Brain microvascular endothelial cell (primary cell): ENCODE results near the gene C4orf36.

ENCODE experiments used
- DNase-seq: peaks from one replicate; pipeline ENCODE4 v3.0.0-alpha.2; 2020
- H3K27ac ChIP-seq: fragments of 250-450 bp; sonication (Bioruptor Pico); 2 replicates; pipeline ENCODE4 v1.5.1; 2020; ENCODE audit warnings: mild to moderate bottlenecking, moderate library complexity
- H3K27me3 ChIP-seq: fragments of 250-450 bp; sonication (Bioruptor Pico); replicated peaks from 2 replicates; pipeline ENCODE4 v1.5.1; 2020; ENCODE audit warnings: mild to moderate bottlenecking
- H3K36me3 ChIP-seq: fragments of 250-450 bp; sonication (Bioruptor Pico); replicated peaks from 2 replicates; pipeline ENCODE4 v1.5.1; 2020; ENCODE audit warnings: mild to moderate bottlenecking
- H3K4me3 ChIP-seq: 2 replicates; pipeline ENCODE4 v1.5.1; 2011; ENCODE audit warnings: low read depth, mild to moderate bottlenecking, control low read depth, low read length, moderate library complexity
- CTCF ChIP-seq: IDR thresholded peaks from 2 replicates; pipeline ENCODE4 v1.5.1; 2011; ENCODE audit warnings: low read depth, mild to moderate bottlenecking, moderate library complexity, low read length, control low read depth, inconsistent platforms; ENCODE audit errors: missing control alignments
- in situ Hi-C: cut with HindIII; loops from 2 replicates; pipeline ENCODE4 v1.10.0; 2017; ENCODE audit warnings: low sequenced_read_pairs, low pct_ligation_motif_present

The C4orf36 gene

DNA sequence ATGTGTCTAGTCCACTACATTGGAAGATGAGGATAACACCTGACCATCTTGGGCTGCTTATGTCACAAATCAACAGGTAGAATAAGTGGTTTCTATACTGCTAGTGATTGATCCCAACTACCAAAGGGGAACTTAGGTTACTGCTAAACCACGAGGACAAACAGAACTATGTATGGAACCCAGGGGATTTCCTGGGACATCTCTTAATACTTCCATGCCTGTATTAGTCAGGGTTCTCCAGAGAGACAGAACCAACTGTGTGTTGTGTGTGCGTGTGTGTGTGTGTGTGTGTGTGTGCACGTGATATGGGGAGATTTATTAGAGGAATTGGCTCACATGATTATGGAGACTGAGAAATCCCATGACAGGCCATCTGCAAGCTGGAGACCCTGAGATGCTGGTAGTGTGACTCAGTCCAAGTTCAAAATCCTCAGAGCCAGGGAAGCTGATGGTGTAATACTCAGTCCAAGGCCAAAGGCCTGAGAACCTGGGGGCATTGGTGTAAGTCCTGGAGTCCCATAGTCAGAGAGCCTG lies 26.4 kb upstream of the C4orf36 start:
- no peak for TF ChIP-seq CTCF
- Histone ChIP-seq H3K4me3 (no peak overlapping the region), H3K36me3 (no peaks in the 10 kb centered on the region), H3K27me3 (no peaks in the 10 kb centered on the region), H3K27ac (peak overlapping the region; percentile 56)
- in situ Hi-C loops = no loop called here
- peak; percentile 60 for DNase-seq

GRCh38 chr4:86917212-86918039 lies 25.2 kb upstream of the C4orf36 start:
- H3K36me3 ChIP-seq = no peaks in the 10 kb centered on the region
- in situ Hi-C loops = no loop called here
- no peak overlapping the region for H3K4me3 ChIP-seq
- no peaks in the 10 kb centered on the region for H3K27me3 ChIP-seq
- H3K27ac ChIP-seq = no peak overlapping the region
- no peak for DNase-seq
- TF ChIP-seq CTCF = no peak

- no peak for TF ChIP-seq CTCF
- no peaks in the 10 kb centered on the region for H3K36me3 ChIP-seq
- H3K27me3 ChIP-seq = no peaks in the 10 kb centered on the region
- no peak for DNase-seq
- H3K4me3 ChIP-seq = no peak overlapping the region
- H3K27ac ChIP-seq = no peak overlapping the region
- in situ Hi-C loops = no loop called here
These were observed 24.2 kb upstream of the C4orf36 start for GRCh38 chr4:86916392-86916791.

GRCh38 chr4:86910820-86911684 lies 18.8 kb upstream of the C4orf36 start:
- Histone ChIP-seq H3K36me3 (no peaks in the 10 kb centered on the region), H3K4me3 (no peak overlapping the region), H3K27me3 (no peaks in the 10 kb centered on the region), H3K27ac (no peak overlapping the region)
- no peak for DNase-seq
- no peak for TF ChIP-seq CTCF
- in situ Hi-C loops = no loop called here

GRCh38 chr4:86910369-86910768 lies 18.1 kb upstream of the C4orf36 start:
- no peaks in the 10 kb centered on the region for H3K36me3 ChIP-seq
- H3K4me3 ChIP-seq = no peak overlapping the region
- no peak overlapping the region for H3K27ac ChIP-seq
- DNase-seq = no peak
- in situ Hi-C loops = no loop called here
- no peak for TF ChIP-seq CTCF
- no peaks in the 10 kb centered on the region for H3K27me3 ChIP-seq
